GM12873 (cell line): ENCODE measurements around the gene AKAP9.

ENCODE experiments used
- TF ChIP-seq, protein P1 (sequence below): IDR thresholded peaks from 2 replicates; pipeline ENCODE4 v1.5.1; 2012; ENCODE audit warnings: low read depth, mild to moderate bottlenecking, moderate library complexity, low read length, control low read depth; ENCODE audit not compliant: insufficient read depth; ENCODE audit errors: missing control alignments

AKAP9 gene

DNA sequence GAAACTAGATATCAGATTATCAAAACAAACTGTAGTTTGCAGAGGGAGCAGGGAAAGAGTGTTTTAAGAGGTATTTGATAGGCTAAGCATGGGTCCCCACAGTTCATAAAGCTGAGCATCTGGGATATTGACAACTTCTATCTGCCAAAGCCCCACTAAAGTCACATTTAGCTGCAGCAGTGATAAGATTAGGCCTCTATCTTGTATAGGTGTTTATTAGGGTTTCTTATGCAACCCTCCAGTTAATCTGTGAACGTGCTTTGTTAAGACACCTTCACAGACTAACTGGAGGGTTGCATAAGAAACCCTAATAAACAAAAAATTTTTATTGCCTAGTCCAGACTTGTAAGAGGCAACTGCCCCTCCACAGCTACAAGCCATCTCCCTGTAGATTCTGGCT is 115.6 kb downstream of the AKAP9 start:
- TF ChIP-seq, protein P1, sequence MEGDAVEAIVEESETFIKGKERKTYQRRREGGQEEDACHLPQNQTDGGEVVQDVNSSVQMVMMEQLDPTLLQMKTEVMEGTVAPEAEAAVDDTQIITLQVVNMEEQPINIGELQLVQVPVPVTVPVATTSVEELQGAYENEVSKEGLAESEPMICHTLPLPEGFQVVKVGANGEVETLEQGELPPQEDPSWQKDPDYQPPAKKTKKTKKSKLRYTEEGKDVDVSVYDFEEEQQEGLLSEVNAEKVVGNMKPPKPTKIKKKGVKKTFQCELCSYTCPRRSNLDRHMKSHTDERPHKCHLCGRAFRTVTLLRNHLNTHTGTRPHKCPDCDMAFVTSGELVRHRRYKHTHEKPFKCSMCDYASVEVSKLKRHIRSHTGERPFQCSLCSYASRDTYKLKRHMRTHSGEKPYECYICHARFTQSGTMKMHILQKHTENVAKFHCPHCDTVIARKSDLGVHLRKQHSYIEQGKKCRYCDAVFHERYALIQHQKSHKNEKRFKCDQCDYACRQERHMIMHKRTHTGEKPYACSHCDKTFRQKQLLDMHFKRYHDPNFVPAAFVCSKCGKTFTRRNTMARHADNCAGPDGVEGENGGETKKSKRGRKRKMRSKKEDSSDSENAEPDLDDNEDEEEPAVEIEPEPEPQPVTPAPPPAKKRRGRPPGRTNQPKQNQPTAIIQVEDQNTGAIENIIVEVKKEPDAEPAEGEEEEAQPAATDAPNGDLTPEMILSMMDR = no peak

- TF ChIP-seq, protein P1 = no peak
Measured at GRCh38 chr7:92057375-92057774, 116.7 kb downstream of the AKAP9 start.

DNA sequence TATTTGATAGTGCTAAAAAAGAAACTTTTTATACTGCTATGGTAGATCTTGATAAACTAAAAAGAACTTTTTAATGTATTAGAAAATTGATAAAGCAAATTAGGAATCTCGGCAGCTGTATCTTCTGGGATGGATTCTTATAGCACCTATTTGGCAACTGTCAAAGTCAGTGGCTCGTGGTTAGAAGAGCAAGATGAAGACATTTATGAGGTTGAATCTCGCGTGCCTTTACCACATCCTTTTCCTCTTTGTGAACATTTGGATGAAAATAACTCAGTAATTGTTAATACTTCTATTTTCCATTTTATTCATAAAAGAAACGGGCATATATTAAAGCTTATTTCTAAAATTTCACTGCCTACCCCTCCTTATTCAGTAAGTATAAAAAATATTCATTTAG is 117.4 kb downstream of the AKAP9 start:
- TF ChIP-seq, protein P1 = no peak

- TF ChIP-seq, protein P1 = no peak
Measured at GRCh38 chr7:92058899-92059298, 118.2 kb downstream of the AKAP9 start.

- TF ChIP-seq, protein P1 = no peak
Measured at GRCh38 chr7:92061154-92061553, 120.5 kb downstream of the AKAP9 start.

DNA sequence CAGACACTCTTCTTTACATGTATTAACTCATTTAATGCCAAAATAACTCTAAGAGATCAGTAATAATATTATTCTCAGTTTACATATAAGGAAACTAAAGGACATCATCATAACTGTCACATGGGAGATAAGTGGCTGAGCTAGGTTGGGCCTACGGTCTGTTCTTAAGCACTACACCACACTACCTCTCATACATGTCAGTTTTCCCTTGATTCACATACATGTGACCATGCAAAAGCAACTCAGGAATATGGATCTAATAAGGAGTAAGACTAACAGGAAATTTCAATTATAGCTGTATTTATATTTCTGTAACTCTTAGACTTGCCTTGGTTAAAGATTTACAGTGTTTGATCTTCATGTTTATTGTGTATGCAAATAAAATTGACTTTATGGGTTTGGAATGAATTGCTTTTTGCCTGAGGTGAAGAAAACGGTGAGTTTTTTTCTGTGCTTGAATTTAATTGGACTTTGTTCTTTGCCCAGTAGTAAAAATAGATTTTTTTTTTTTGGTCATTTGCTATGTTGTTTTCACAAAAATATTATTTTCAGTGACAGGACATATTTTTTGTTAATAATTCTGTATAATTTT is 123.9 kb downstream of the AKAP9 start:
- TF ChIP-seq, protein P1 = no peak

DNA sequence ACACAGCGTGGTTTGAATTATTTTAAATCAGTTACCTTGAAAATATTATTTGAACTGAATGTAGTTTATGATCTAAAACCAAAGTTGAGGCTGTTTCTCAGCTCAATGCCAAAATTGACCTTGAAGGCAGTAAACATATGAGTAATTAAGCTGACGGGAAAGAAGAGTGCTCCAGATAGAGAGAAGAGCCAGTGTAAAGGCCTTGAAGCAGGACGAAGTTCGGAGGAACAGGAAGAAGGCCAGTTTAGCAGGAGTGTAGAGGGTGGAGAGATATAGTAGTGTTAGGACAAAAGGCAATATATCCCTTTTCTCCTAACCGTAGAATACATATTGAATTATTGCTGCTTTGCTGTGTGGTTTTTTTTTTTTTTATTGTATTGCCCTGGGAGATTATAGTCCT is 130.4 kb downstream of the AKAP9 start:
- TF ChIP-seq, protein P1 = no peak
